Mesenchymal stem cell (in vitro differentiated cells and primary cell): ENCODE measurements around the gene SPATA24.

Source experiments
- DNase-seq: peaks from one replicate; pipeline ENCODE4 v3.0.0-alpha.2; 2013
- H2AFZ ChIP-seq: one replicate; pipeline ENCODE4 v1.6.1; 2013; ENCODE audit warnings: low read depth, mild to moderate bottlenecking, control low read depth, inconsistent platforms, low read length, moderate library complexity
- H2AK5ac ChIP-seq: 2 replicates; pipeline ENCODE4 v1.6.1; 2013; ENCODE audit warnings: low read length, moderate library complexity, mild to moderate bottlenecking, inconsistent platforms; ENCODE audit not compliant: severe bottlenecking
- H2BK120ac ChIP-seq: one replicate; pipeline ENCODE4 v1.6.1; 2013; ENCODE audit warnings: low read depth, mild to moderate bottlenecking, inconsistent platforms, low read length, moderate library complexity
- H2BK12ac ChIP-seq, 2 experiments: one replicate each; pipeline ENCODE4 v1.6.1; 2013; ENCODE audit warnings: inconsistent platforms in 2 of 2, low read length in 2 of 2, mild to moderate bottlenecking in 2 of 2, moderate library complexity in 2 of 2, control low read depth in 1 of 2
- H2BK15ac ChIP-seq: one replicate; pipeline ENCODE4 v1.6.1; 2013; ENCODE audit warnings: mild to moderate bottlenecking, low read depth, inconsistent platforms; ENCODE audit not compliant: poor library complexity, severe bottlenecking
- H2BK5ac ChIP-seq: 2 replicates; pipeline ENCODE4 v1.6.1; 2013; ENCODE audit warnings: low read depth, mild to moderate bottlenecking, low read length, control low read depth, inconsistent platforms; ENCODE audit not compliant: poor library complexity, severe bottlenecking
- H3K14ac ChIP-seq, 2 experiments: one replicate each; pipeline ENCODE4 v1.6.1; 2013; ENCODE audit warnings: inconsistent platforms in 2 of 2, low read length in 2 of 2, control low read depth in 1 of 2, mild to moderate bottlenecking in 1 of 2, moderate library complexity in 1 of 2
- H3K18ac ChIP-seq, 2 experiments: one replicate each; pipeline ENCODE4 v1.6.1; 2013; ENCODE audit warnings: inconsistent platforms in 2 of 2, low read length in 2 of 2, control low read depth in 1 of 2, low read depth in 1 of 2, mild to moderate bottlenecking in 1 of 2
- H3K23ac ChIP-seq, 2 experiments: one replicate each; pipeline ENCODE4 v1.6.1; 2013; ENCODE audit warnings: inconsistent platforms in 2 of 2, low read length in 2 of 2, mild to moderate bottlenecking in 2 of 2, moderate library complexity in 2 of 2, control low read depth in 1 of 2
- H3K27ac ChIP-seq: 2 replicates; pipeline ENCODE4 v1.5.1; 2013; ENCODE audit warnings: mild to moderate bottlenecking, moderate library complexity, low read length, control low read depth, inconsistent platforms; ENCODE audit not compliant: poor library complexity, severe bottlenecking
- H3K27me3 ChIP-seq, 2 experiments: 2 replicates each; pipeline versions ENCODE4 v1.6.1 to v1.7.0; 2013; ENCODE audit warnings: low read length in 2 of 2, mild to moderate bottlenecking in 2 of 2, moderate library complexity in 2 of 2, control low read depth in 1 of 2, inconsistent platforms in 1 of 2; ENCODE audit not compliant: control insufficient read depth in 1 of 2, insufficient read depth in 1 of 2
- H3K36me3 ChIP-seq, 2 experiments: 2 replicates each; pipeline versions ENCODE4 v1.6.1 to v1.7.0; 2013; ENCODE audit warnings: low read length in 2 of 2, control low read depth in 1 of 2, inconsistent platforms in 1 of 2, low read depth in 1 of 2, mild to moderate bottlenecking in 1 of 2; ENCODE audit not compliant: insufficient read depth in 2 of 2, control insufficient read depth in 1 of 2
- H3K4ac ChIP-seq, 2 experiments: one replicate each; pipeline ENCODE4 v1.6.1; 2013; ENCODE audit warnings: inconsistent platforms in 2 of 2, low read length in 2 of 2, mild to moderate bottlenecking in 2 of 2, moderate library complexity in 2 of 2, control low read depth in 1 of 2, low read depth in 1 of 2
- H3K4me1 ChIP-seq: 2 replicates; pipeline ENCODE4 v1.6.1; 2013; ENCODE audit warnings: low read depth, low read length, control low read depth; ENCODE audit not compliant: control insufficient read depth, insufficient read depth
- H3K4me2 ChIP-seq: 2 replicates; pipeline ENCODE4 v1.6.1; 2013; ENCODE audit warnings: low read length, mild to moderate bottlenecking, inconsistent platforms; ENCODE audit not compliant: poor library complexity, severe bottlenecking
- H3K4me3 ChIP-seq, 2 experiments: 2 replicates each; pipeline versions ENCODE4 v1.5.1 to v1.7.0; 2013; ENCODE audit warnings: low read length in 2 of 2, mild to moderate bottlenecking in 2 of 2, control low read depth in 1 of 2, low read depth in 1 of 2; ENCODE audit not compliant: insufficient read depth in 1 of 2
- H3K79me1 ChIP-seq: replicated peaks from 2 replicates; pipeline ENCODE4 v1.6.1; 2013; ENCODE audit warnings: mild to moderate bottlenecking, control low read depth, low read length, inconsistent platforms; ENCODE audit not compliant: poor library complexity, severe bottlenecking
- H3K9ac ChIP-seq: 2 replicates; pipeline ENCODE4 v1.7.0; 2013; ENCODE audit warnings: mild to moderate bottlenecking, low read length, moderate library complexity
- H3K9me3 ChIP-seq: 2 replicates; pipeline ENCODE4 v1.7.0; 2013; ENCODE audit warnings: mild to moderate bottlenecking, low read length; ENCODE audit not compliant: control insufficient read depth
- H4K8ac ChIP-seq: one replicate; pipeline ENCODE4 v1.6.1; 2013; ENCODE audit warnings: inconsistent platforms, mild to moderate bottlenecking, low read length, moderate library complexity
- H4K91ac ChIP-seq: one replicate; pipeline ENCODE4 v1.6.1; 2013; ENCODE audit warnings: mild to moderate bottlenecking, low read length, inconsistent platforms
- WGBS: methylation state at CpG from one replicate; pipeline ENCODE4 v1.1.7; 2013; ENCODE audit warnings: mixed read lengths; 5-methylcytosine and 5-hydroxymethylcytosine counted together

SPATA24 gene

GRCh38 chr5:139430015-139430414 lies 26.1 kb upstream of the SPATA24 start:
- H3K4me3 ChIP-seq = no peak overlapping the region
- H3K9me3 ChIP-seq = no peaks in the 10 kb centered on the region
- DNase-seq = no peak
- H2AFZ ChIP-seq = no peak overlapping the region
- H3K14ac ChIP-seq = no peak overlapping the region
- peaks cover 3% of the 10 kb centered on the region for H3K79me1 ChIP-seq
- no peak overlapping the region for H3K18ac ChIP-seq
- H2BK5ac ChIP-seq = no peak overlapping the region
- no CpG with 5 or more reads among the region's 2 CpGs for WGBS
- no peak overlapping the region for H3K9ac ChIP-seq
- peaks cover 6% of the 10 kb centered on the region for H3K4me1 ChIP-seq
- H3K27ac ChIP-seq = no peak overlapping the region
- H3K27me3 ChIP-seq = no peaks in the 10 kb centered on the region
- peaks cover 11 to 46% of the 10 kb centered on the region in 2 experiments for H3K36me3 ChIP-seq
- H2BK15ac ChIP-seq = no peak overlapping the region
- no peak overlapping the region for H4K91ac ChIP-seq
- H4K8ac ChIP-seq = no peak overlapping the region
- H3K4ac ChIP-seq = no peak overlapping the region
- no peak overlapping the region for H3K23ac ChIP-seq
- no peak overlapping the region for H2BK12ac ChIP-seq
- H3K4me2 ChIP-seq = no peak overlapping the region
- no peak overlapping the region for H2AK5ac ChIP-seq
- no peak overlapping the region for H2BK120ac ChIP-seq

GRCh38 chr5:139426203-139426885 lies 22.5 kb upstream of the SPATA24 start:
- no peak overlapping the region for H3K18ac ChIP-seq

GRCh38 chr5:139425497-139425896 lies 21.6 kb upstream of the SPATA24 start:
- Histone ChIP-seq H2BK15ac (no peak overlapping the region), H3K4ac (no peak overlapping the region), H3K18ac (no peak overlapping the region), H3K27ac (no peak overlapping the region), H3K9ac (no peak overlapping the region), H3K14ac (no peak overlapping the region), H2AFZ (no peak overlapping the region), H2BK120ac (no peak overlapping the region), H3K27me3 (no peaks in the 10 kb centered on the region), H3K23ac (no peak overlapping the region), H2AK5ac (no peak overlapping the region), H3K4me3 (no peak overlapping the region), H2BK5ac (no peak overlapping the region), H3K36me3 (peaks cover 14 to 47% of the 10 kb centered on the region in 2 experiments), H4K8ac (no peak overlapping the region), H3K9me3 (no peaks in the 10 kb centered on the region), H2BK12ac (no peak overlapping the region), H3K4me2 (no peak overlapping the region), H3K79me1 (peaks cover 1% of the 10 kb centered on the region), H4K91ac (no peak overlapping the region), H3K4me1 (peaks cover 6% of the 10 kb centered on the region)
- no peak for DNase-seq
- WGBS = 98% methylated on average over 4 of the region's 5 CpGs

More at GRCh38 chr5:139426203-139426885, 22.5 kb upstream of the SPATA24 start:
- H2BK5ac ChIP-seq = no peak overlapping the region
- H3K9ac ChIP-seq = peak overlapping the region; percentile 61
- no peaks in the 10 kb centered on the region for H3K27me3 ChIP-seq
- peak; percentile 55 for DNase-seq
- peaks cover 1% of the 10 kb centered on the region for H3K79me1 ChIP-seq
- H4K91ac ChIP-seq = no peak overlapping the region
- H2AK5ac ChIP-seq = peak overlapping the region; percentile 69
- WGBS = 75% methylated on average over 8 of the region's 8 CpGs
- H3K4me1 ChIP-seq = peaks cover 6% of the 10 kb centered on the region
- H2BK15ac ChIP-seq = no peak overlapping the region
- H2BK12ac ChIP-seq = no peak overlapping the region
- H3K9me3 ChIP-seq = no peaks in the 10 kb centered on the region
- H4K8ac ChIP-seq = no peak overlapping the region
- H3K23ac ChIP-seq = no peak overlapping the region
- no peak overlapping the region for H2AFZ ChIP-seq
- no peak overlapping the region for H3K4me3 ChIP-seq
- H3K36me3 ChIP-seq = peaks cover 14 to 41% of the 10 kb centered on the region in 2 experiments
- H3K4me2 ChIP-seq = no peak overlapping the region
- no peak overlapping the region for H3K4ac ChIP-seq
- H2BK120ac ChIP-seq = no peak overlapping the region
- H3K27ac ChIP-seq = peak overlapping the region; percentile 75
- no peak overlapping the region for H3K14ac ChIP-seq

DNA sequence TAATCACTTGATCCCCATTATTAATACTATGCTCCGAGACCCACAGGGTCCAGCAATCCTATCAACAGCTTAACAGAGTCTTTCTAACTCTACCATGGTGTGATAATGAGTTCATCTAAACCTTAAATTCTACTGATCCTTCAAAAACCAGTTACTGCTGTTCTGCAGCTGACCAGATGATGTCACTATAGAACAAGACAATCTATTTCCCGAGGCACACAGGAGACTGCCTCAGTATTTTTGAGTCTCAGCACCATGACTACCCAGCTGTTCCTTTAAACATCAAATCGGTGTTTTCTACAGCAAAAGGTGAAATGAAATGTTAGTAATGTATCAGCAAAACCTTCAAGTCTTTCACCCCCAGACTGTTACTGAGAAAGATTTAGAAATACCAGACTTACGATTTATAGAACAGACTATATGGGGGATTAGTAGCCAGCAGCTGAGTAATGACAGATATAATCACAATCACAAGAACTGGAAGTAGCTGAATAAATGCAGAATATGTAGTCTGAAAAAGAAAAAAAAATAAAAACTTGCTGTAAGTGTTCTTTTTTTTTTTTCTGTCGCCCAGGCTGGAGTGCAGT lies 18.5 kb upstream of the SPATA24 start:
- Histone ChIP-seq H3K36me3 (peaks cover 21 to 62% of the 10 kb centered on the region in 2 experiments), H3K79me1 (peaks cover 3% of the 10 kb centered on the region)
- WGBS = 38% methylated on average over 3 of the region's 5 CpGs

More for the DNA sequence above, 18.5 kb upstream of the SPATA24 start:
- Histone ChIP-seq H3K27ac (no peak overlapping the region), H4K8ac (no peak overlapping the region), H2BK12ac (no peak overlapping the region), H3K9ac (peak overlapping the region; percentile 64), H2BK15ac (no peak overlapping the region), H3K4ac (no peak overlapping the region), H3K4me1 (peaks cover 8% of the 10 kb centered on the region), H3K9me3 (no peaks in the 10 kb centered on the region), H2BK120ac (no peak overlapping the region), H3K18ac (no peak overlapping the region), H3K14ac (no peak overlapping the region), H3K23ac (no peak overlapping the region), H2BK5ac (no peak overlapping the region), H3K27me3 (no peaks in the 10 kb centered on the region), H2AK5ac (no peak overlapping the region), H4K91ac (no peak overlapping the region), H2AFZ (no peak overlapping the region), H3K4me2 (peak overlapping the region; percentile 8), H3K4me3 (no peak overlapping the region)
- peak; percentile 77 for DNase-seq
